BJ (cell line): ENCODE results near the gene LPAR1. TPM values are rescaled to one million over a fixed set of nuclear protein-coding genes. Genes with fewer than 3 reads are reported as not detected.

ENCODE experiments used
- CTCF ChIA-PET: fragments of 350-600 bp; formaldehyde crosslinking; extraction: SDS; loops from one replicate; lab custom pipeline; 2021; ENCODE audit warnings: antibody characterized with exemption, inconsistent platforms; lab: Yijun Ruan, JAX
- POLR2A ChIA-PET: fragments of 300-600 bp; sonication (Branson Sonifier 250); formaldehyde crosslinking; extraction: SDS; loops from one replicate; lab custom pipeline; 2021; ENCODE audit warnings: antibody characterized with exemption; lab: Charles Lee
- DNase-seq: peaks from one replicate; pipeline ENCODE4 v3.0.0-alpha.2; 2011; ENCODE audit warnings: low read depth
- H3K27me3 ChIP-seq: 2 replicates; pipeline ENCODE4 v1.6.0; 2011; ENCODE audit warnings: low read length; ENCODE audit not compliant: control insufficient read depth, insufficient read depth
- H3K36me3 ChIP-seq: 2 replicates; pipeline ENCODE4 v1.5.1; 2011; ENCODE audit warnings: low read length; ENCODE audit not compliant: control insufficient read depth, insufficient read depth
- H3K4me3 ChIP-seq: 2 replicates; pipeline ENCODE4 v1.5.1; 2011; ENCODE audit warnings: low read depth, mild to moderate bottlenecking, control low read depth, low read length
- polyA plus RNA-seq: library from polyadenylated mRNA; depleted of rRNA; stranded (reverse); fragments of >200 nt; gene quantifications from 2 replicates; pipeline ENCODE4 v1.2.3, GENCODE V29; 2011
- TF ChIP-seq, protein P1 (sequence below): IDR thresholded peaks from 2 replicates; pipeline ENCODE4 v1.5.1; 2011; ENCODE audit warnings: low read depth, mild to moderate bottlenecking, control low read depth, inconsistent platforms, low read length, moderate library complexity; ENCODE audit not compliant: insufficient read depth

LPAR1 gene
- polyA plus RNA-seq, 1 experiment = 224 TPM

DNA sequence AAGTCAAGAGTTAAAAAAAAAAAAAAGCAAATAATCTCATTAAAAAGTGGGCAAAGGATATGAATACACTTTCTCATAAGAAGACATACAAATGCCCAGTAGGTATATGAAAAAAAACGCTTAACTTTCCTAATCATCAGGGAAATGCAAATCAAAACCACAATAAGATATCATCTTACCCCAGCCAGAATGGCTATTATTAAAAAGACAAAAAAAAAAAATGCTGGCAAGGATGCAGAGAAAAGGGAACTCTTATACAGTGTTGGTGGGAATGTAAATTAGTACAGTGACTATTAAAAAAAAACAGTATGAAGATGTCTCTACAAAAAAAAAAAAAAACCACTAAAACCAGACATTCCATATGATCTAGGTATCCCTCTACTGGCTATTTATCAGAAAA, 79.4 kb downstream of the LPAR1 start:
- no peaks in the 10 kb centered on the region for H3K27me3 ChIP-seq
- H3K4me3 ChIP-seq = no peak overlapping the region
- ChIA-PET POLR2A (no interaction called here), CTCF (no interaction called here)
- DNase-seq = no peak
- TF ChIP-seq, protein P1, sequence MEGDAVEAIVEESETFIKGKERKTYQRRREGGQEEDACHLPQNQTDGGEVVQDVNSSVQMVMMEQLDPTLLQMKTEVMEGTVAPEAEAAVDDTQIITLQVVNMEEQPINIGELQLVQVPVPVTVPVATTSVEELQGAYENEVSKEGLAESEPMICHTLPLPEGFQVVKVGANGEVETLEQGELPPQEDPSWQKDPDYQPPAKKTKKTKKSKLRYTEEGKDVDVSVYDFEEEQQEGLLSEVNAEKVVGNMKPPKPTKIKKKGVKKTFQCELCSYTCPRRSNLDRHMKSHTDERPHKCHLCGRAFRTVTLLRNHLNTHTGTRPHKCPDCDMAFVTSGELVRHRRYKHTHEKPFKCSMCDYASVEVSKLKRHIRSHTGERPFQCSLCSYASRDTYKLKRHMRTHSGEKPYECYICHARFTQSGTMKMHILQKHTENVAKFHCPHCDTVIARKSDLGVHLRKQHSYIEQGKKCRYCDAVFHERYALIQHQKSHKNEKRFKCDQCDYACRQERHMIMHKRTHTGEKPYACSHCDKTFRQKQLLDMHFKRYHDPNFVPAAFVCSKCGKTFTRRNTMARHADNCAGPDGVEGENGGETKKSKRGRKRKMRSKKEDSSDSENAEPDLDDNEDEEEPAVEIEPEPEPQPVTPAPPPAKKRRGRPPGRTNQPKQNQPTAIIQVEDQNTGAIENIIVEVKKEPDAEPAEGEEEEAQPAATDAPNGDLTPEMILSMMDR = no peak
- H3K36me3 ChIP-seq = no peaks in the 10 kb centered on the region; the same call in 1 of the 2 replicates

DNA sequence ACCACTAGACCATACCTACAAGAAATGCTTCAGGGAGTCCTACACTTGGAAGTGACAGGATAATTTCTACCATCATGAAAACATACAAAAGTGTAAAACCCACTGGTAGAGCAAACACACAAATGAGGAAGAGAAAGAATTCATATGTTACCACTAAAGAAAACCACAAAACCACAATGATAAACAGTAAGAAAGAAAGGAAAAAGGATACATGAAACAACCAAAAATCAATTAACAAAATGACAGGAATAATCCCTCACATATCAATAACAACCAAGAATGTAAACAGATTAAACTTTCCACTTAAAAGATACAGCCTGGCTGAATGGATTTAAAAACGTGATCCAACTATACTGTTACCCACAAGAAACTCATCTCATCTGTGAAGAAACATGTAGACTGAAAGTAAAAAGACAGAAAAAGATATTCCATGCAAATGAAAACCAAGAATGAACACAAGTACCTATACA, 83.4 kb downstream of the LPAR1 start:
- H3K36me3 ChIP-seq = no peaks in the 10 kb centered on the region
- H3K27me3 ChIP-seq = no peaks in the 10 kb centered on the region
- H3K4me3 ChIP-seq = no peak overlapping the region
- TF ChIP-seq, protein P1 = no peak
- POLR2A ChIA-PET = no interaction called here
- CTCF ChIA-PET = interaction anchor here (0.9 kb wide), 1 partner anchor 81 kb away, joined by 3 read pairs; no protein-coding TSS in a partner anchor
- no peak for DNase-seq

DNA sequence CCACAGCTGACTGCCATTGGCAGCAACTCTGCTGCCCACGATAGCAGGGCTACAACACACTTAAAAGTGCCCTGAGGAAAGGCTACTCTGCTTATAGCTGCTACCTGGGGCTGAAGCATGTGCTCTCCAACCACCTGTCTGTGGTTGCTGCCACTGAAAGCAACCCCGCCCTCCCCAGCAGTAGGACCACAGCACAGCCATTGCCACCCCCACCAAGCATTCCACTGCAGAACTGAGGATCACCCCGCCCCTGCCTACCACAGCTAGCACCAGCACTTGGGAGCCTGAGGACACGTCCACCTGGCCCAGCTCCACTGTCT, 85.8 kb downstream of the LPAR1 start:
- H3K4me3 ChIP-seq = no peak overlapping the region
- no peak for DNase-seq
- POLR2A ChIA-PET = no interaction called here
- H3K36me3 ChIP-seq = no peaks in the 10 kb centered on the region
- CTCF ChIA-PET = interaction anchor here (2.3 kb wide), 1 partner anchor 16 kb away, joined by 5 read pairs; no protein-coding TSS in a partner anchor
- no peaks in the 10 kb centered on the region for H3K27me3 ChIP-seq
- TF ChIP-seq, protein P1 = no peak

DNA sequence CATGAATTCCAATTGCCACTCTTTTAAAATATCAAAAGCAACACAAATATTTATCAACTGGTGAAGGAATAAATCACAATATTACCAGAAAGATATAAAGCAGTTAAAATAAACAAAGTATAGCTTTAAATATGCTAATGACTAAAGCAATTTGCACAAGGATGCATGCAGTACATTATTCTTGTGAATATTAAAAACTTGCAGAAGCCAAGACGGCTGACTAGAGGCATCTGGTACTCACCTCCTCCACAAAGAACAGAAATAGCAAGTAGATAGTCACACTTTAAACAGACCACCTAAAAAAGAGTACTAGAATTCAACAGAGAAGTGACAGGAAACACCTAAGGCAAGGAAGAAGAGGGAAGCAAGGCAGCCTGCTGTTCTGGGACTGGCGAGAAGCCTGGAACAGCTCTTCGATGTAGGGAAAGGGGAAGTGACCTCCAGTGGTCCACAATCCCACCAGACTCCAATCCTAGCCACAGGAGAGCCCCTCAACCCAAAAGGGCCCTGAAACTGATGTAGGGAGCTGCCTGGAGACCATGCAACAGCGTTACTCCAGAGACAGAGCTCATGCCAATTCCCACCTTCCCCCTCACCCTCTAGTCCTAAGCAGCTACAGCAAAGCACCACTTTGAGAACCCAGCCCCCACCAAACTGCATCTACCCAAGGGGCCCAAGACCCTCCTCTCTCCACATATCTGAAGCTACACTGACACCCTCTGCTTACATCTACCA, 86.3 kb downstream of the LPAR1 start:
- ChIA-PET POLR2A (no interaction called here), CTCF (interaction anchor here (0.7 to 2.3 kb wide), 3 partner anchors 16 to 405 kb away, joined by 3 to 5 read pairs (median 4); no protein-coding TSS in a partner anchor)
- no peaks in the 10 kb centered on the region for H3K36me3 ChIP-seq
- no peaks in the 10 kb centered on the region for H3K27me3 ChIP-seq
- H3K4me3 ChIP-seq = no peak overlapping the region
- DNase-seq = no peak
- TF ChIP-seq, protein P1 = no peak

DNA sequence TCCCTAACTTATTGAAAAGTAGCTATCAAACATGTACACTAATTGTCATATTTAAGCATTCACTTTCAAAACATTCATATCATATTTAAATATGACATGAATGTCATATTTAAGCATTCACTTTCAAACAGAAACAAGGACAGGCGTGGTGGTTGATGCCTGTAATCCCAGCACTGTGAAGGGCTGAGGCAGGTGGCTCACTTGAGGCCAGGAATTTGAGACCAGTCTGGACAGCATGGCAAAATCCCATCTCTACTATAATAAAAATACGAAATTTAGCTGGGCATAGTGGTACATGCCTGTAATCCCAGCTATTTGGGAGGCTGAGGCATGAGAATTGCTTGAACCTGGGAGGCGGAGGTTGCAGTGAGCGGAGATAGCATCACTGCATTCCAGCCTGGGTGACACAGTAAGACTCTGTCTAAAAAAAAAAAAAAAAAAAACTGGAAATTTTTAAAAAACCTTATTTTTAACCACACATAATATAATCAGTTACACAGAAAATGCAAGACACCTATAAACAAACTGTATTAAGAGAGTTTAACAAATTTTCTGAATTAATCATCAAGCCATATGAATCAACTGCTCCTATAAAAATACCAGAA, 88.1 kb downstream of the LPAR1 start:
- Histone ChIP-seq H3K4me3 (no peak overlapping the region), H3K36me3 (no peaks in the 10 kb centered on the region), H3K27me3 (no peaks in the 10 kb centered on the region)
- CTCF ChIA-PET = interaction anchor here (0.6 to 2.3 kb wide), 2 partner anchors 14 to 19 kb away, joined by 4 to 5 read pairs; no protein-coding TSS in a partner anchor
- POLR2A ChIA-PET = interaction anchor here (0.6 kb wide), 1 partner anchor 84 kb away, joined by 3 read pairs; no protein-coding TSS in a partner anchor
- TF ChIP-seq, protein P1 = no peak
- DNase-seq = no peak
